Colonic mucosa (tissue), 4 donors: ENCODE measurements around the gene EXTL1. TPM values are rescaled to one million over a fixed set of nuclear protein-coding genes. Genes with fewer than 3 reads are reported as not detected.

Experiments
- DNase-seq: peaks from one replicate; pipeline ENCODE4 v3.0.0-alpha.2; 2020
- H3K27ac ChIP-seq: fragments of 200-600 bp; one replicate; pipeline ENCODE4 v1.8.0; 2021
- H3K27me3 ChIP-seq: fragments of 200-600 bp; one replicate; pipeline ENCODE4 v1.8.0; 2021
- H3K36me3 ChIP-seq: fragments of 200-600 bp; one replicate; pipeline ENCODE4 v1.8.0; 2021
- H3K4me1 ChIP-seq: fragments of 200-600 bp; one replicate; pipeline ENCODE4 v1.8.0; 2021; ENCODE audit warnings: mild to moderate bottlenecking
- H3K4me3 ChIP-seq: fragments of 200-600 bp; one replicate; pipeline ENCODE4 v1.8.0; 2021
- H3K9ac ChIP-seq, 2 donors: one replicate each; pipeline ENCODE4 v1.7.0; 2013; ENCODE audit warnings: control low read depth in 2 of 2, low read depth in 2 of 2, low read length in 2 of 2
- H3K9me3 ChIP-seq: fragments of 200-600 bp; one replicate; pipeline ENCODE4 v1.8.0; 2021
- CTCF ChIP-seq: fragments of 200-600 bp; IDR thresholded peaks from one replicate; pipeline ENCODE4 v1.8.0; 2022; ENCODE audit warnings: antibody characterized with exemption, mild to moderate bottlenecking
- intact Hi-C: fragments of 100-400 bp; cut with DNase I; formaldehyde crosslinking; loops from one replicate; pipeline ENCODE4 v1.14.1; 2022
- total RNA-seq, 2 donors: library from RNA; stranded (reverse); fragmentation: NEBNext Ultra II Directional in 1 of 2; extraction: Animal tissue kit (Norgen Biotek cat#: 25700) in 1 of 2; gene quantifications; one replicate each; pipeline ENCODE4 v1.2.1, GENCODE V29; 2021
- donor health status: healthy.
- donor health status: DM: no; HTN: no; CAD: no.
- donor health status: DM: no; HTN: no; CAD: no.

Gene EXTL1
- total RNA-seq, 2 donors from 2014 or later, result 0.05 to 0.29 TPM

DNA sequence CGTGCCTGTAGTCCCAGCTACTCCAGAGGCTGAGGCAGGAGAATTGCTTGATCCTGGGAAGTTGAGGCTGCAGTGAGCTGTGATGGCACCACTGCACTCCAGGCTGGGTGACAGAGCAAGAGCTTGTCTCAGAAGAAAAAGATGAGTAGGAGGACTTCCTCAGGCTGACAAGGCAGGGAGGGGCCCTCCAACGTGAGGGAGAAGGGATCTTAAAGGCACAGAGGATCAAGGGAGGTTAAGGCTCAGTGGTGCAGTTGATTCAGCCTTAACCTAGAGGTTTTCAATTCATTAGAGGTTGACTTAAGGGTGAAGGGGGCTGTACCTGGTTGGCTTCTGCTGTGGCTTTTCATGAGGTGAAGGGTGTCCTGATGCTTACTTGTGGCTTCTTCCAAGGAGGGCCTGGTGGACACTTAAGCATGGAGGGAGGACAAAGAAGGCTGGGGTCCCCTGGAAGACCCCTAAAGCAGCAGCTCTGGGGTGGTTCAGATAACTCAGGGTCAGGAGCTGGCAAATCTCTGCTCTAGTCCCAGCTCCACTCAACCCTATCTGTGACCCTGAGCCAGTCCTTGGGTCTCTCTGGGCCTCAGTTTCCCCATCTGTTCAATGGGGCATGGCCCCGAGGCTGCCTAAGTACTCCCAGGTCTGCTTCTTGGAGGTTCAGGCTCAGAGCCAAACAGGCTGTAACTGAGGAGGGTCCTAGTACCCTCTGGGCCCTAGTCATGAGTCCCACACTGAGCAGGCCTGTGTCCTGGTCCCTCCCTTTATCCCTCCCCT is 6.3 kb downstream of the EXTL1 start:
- intact Hi-C loops, result no loop called here
- TF ChIP-seq CTCF, result no peak
- H3K9me3 ChIP-seq, result no peaks in the 10 kb centered on the region
- no peak for DNase-seq
- no peak overlapping the region for H3K4me3 ChIP-seq
- H3K27ac ChIP-seq, result no peak overlapping the region
- no peak overlapping the region for H3K9ac ChIP-seq
- no peaks in the 10 kb centered on the region for H3K27me3 ChIP-seq
- no peaks in the 10 kb centered on the region for H3K36me3 ChIP-seq
- no peaks in the 10 kb centered on the region for H3K4me1 ChIP-seq

GRCh38 chr1:26028490-26028980 is 7.0 kb downstream of the EXTL1 start:
- Histone ChIP-seq H3K4me3 (no peak overlapping the region), H3K27me3 (no peaks in the 10 kb centered on the region), H3K36me3 (no peaks in the 10 kb centered on the region), H3K27ac (no peak overlapping the region), H3K9me3 (no peaks in the 10 kb centered on the region), H3K4me1 (no peaks in the 10 kb centered on the region), H3K9ac (no peak overlapping the region)
- no peak for DNase-seq
- intact Hi-C loops, result no loop called here
- TF ChIP-seq CTCF, result no peak

GRCh38 chr1:26029054-26029863 is 7.7 kb downstream of the EXTL1 start:
- no peak overlapping the region for H3K27ac ChIP-seq
- DNase-seq, result no peak
- intact Hi-C loops, result no loop called here
- no peaks in the 10 kb centered on the region for H3K9me3 ChIP-seq
- TF ChIP-seq CTCF, result no peak
- H3K4me1 ChIP-seq, result no peaks in the 10 kb centered on the region
- no peaks in the 10 kb centered on the region for H3K27me3 ChIP-seq
- H3K36me3 ChIP-seq, result no peaks in the 10 kb centered on the region
- no peak overlapping the region for H3K9ac ChIP-seq
- H3K4me3 ChIP-seq, result no peak overlapping the region

DNA sequence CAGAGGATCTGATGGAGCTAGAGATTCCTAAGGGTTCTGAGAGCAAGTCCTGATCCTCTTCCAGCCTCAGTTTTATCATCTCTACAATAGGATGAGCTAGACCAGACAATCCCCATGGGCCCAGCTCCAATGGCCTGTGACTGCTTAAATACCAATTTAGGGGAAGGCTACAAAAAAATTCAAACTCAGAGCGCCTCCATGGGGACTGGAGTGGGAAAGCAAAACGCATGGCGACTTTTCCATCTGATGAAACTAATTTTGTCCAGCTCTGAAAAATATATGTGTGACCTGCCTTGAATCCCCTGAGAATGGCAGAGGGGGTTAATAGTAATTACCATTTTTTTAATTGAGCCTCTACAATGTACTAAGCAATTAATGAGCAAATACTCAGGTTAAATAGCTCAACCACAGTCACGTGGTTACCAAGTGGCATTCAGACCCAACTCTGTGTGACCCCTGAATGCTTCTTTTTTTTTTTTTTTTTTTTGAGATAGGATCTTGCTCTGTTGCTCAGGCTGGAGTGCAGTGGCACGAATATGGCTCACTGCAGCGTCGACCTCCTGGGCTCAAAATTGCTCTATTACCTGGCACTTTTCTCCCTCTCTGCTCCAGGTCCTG is 8.4 kb downstream of the EXTL1 start:
- TF ChIP-seq CTCF, result no peak
- DNase-seq, result no peak
- Histone ChIP-seq H3K9me3 (no peaks in the 10 kb centered on the region), H3K4me1 (no peaks in the 10 kb centered on the region), H3K4me3 (no peak overlapping the region), H3K36me3 (no peaks in the 10 kb centered on the region), H3K27me3 (no peaks in the 10 kb centered on the region), H3K27ac (no peak overlapping the region), H3K9ac (no peak overlapping the region)
- intact Hi-C loops, result no loop called here

GRCh38 chr1:26031196-26031595 is 9.6 kb downstream of the EXTL1 start:
- H3K9ac ChIP-seq, result no peak overlapping the region
- intact Hi-C loops, result no loop called here
- H3K4me3 ChIP-seq, result no peak overlapping the region
- no peak for TF ChIP-seq CTCF
- no peaks in the 10 kb centered on the region for H3K9me3 ChIP-seq
- DNase-seq, result no peak
- H3K36me3 ChIP-seq, result no peaks in the 10 kb centered on the region
- H3K4me1 ChIP-seq, result peaks cover 1% of the 10 kb centered on the region
- H3K27ac ChIP-seq, result no peak overlapping the region
- no peaks in the 10 kb centered on the region for H3K27me3 ChIP-seq
